ENCODE data around the gene TMC8.

TMC8 gene

GRCh38 chr17:78184868-78185267 lies 54.3 kb downstream of the TMC8 start:
- Mint-ChIP-seq H3K4me1 (peaks cover 46% of the 10 kb centered on the region), H3K4me3 (peak overlapping the region; percentile 81 to 84 (median 82)), H3K36me3 (ENCODE audit: low read depth) (peaks cover 23% of the 10 kb centered on the region), H3K27me3 (ENCODE audit: low read depth) (no peaks in the 10 kb centered on the region), H3K27ac (peak overlapping the region; percentile 83 to 97 (median 89)), H3K9me3 (no peaks in the 10 kb centered on the region)
- TF ChIP-seq, protein P1, sequence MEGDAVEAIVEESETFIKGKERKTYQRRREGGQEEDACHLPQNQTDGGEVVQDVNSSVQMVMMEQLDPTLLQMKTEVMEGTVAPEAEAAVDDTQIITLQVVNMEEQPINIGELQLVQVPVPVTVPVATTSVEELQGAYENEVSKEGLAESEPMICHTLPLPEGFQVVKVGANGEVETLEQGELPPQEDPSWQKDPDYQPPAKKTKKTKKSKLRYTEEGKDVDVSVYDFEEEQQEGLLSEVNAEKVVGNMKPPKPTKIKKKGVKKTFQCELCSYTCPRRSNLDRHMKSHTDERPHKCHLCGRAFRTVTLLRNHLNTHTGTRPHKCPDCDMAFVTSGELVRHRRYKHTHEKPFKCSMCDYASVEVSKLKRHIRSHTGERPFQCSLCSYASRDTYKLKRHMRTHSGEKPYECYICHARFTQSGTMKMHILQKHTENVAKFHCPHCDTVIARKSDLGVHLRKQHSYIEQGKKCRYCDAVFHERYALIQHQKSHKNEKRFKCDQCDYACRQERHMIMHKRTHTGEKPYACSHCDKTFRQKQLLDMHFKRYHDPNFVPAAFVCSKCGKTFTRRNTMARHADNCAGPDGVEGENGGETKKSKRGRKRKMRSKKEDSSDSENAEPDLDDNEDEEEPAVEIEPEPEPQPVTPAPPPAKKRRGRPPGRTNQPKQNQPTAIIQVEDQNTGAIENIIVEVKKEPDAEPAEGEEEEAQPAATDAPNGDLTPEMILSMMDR (IDR thresholded peaks at IDR 0.05; ENCODE audit: unreplicated experiment in 3 of 3) = no peak

DNA sequence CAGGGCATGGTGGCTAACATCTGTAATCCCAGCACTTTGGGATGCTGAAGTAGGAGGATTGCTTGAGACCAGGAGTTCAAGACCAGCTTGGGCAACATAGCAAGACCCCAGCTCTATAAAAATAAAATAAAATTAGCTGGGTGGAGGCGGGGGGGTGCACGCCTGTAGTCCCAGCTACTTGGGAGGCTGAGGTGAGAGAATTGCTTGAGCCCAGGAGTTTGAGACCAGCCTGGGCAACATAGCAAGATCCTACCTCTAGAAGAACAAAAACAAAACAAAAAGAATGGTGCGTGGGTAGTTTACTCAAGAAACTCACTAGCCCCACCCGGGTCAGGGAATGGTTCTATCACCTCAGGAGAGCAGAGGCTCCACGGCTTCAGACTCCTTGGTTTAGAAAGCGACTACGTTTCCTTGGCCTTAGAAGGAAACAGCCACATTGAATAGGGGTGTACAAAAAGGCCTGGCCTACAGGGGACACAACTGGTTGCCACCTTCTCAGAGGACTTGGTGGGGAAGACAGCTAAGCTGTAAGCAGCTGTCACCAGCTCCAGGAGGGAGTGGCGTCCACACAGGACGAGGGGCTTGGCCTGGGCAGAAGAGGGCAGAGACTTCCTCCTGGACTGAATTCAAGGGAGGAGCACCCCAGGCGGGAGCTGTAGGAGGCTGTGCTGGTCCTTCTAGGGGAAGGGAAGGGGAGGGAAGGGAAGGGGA lies 55.6 kb downstream of the TMC8 start:
- peak overlapping the region; percentile 81 to 88 (median 86) for H3K4me3 Mint-ChIP-seq
- TF ChIP-seq, protein P1 (IDR thresholded peaks at IDR 0.05; ENCODE audit: unreplicated experiment in 3 of 3) = no peak
- H3K9me3 Mint-ChIP-seq = no peaks in the 10 kb centered on the region
- H3K27ac Mint-ChIP-seq = peak overlapping the region in 2 of 3 experiments; percentile 27 to 51
- peaks cover 27% of the 10 kb centered on the region for H3K36me3 Mint-ChIP-seq (ENCODE audit: low read depth)
- H3K27me3 Mint-ChIP-seq (ENCODE audit: low read depth) = no peaks in the 10 kb centered on the region
- H3K4me1 Mint-ChIP-seq = peaks cover 42% of the 10 kb centered on the region

GRCh38 chr17:78186692-78187595 lies 56.4 kb downstream of the TMC8 start, which contains the start of the genes AFMID and TK1:
Gene AFMID (plus strand): TSS chr17:78187362. CDS start chr17:78187371, 9 bp downstream.
Gene TK1 (minus strand): TSS chr17:78187052. CDS start chr17:78186994, 58 bp downstream.
- Mint-ChIP-seq H3K4me3 (peak within 1 kb of the TSS; percentile 81 to 96 (median 91)), H3K4me1 (peaks cover 42% of the 10 kb centered on the region), H3K36me3 (ENCODE audit: low read depth) (peaks cover 24% of the 10 kb centered on the region), H3K9me3 (no peaks in the 10 kb centered on the region), H3K27ac (peak within 1 kb of the TSS; percentile 85 to 94 (median 89)), H3K27me3 (ENCODE audit: low read depth) (no peaks in the 10 kb centered on the region)
- TF ChIP-seq, protein P1 (IDR thresholded peaks at IDR 0.05; ENCODE audit: unreplicated experiment in 3 of 3) = peak; percentile 81 to 95 (median 84)
